K562 (cell line): Measurements from ENCODE around the gene IQCM. TPM values are rescaled to one million over a fixed set of nuclear protein-coding genes. Genes with fewer than 3 reads are reported as not detected.

Experiments used
- CEBPZ ChIP-seq: fragments of 150-350 bp; IDR thresholded peaks from 2 replicates; pipeline ENCODE4 v1.6.1; 2014; ENCODE audit warnings: low read depth, mild to moderate bottlenecking, low read length, borderline replicate concordance
- KAT7 ChIP-seq: sonication (generic); formaldehyde crosslinking; IDR thresholded peaks from 2 replicates; pipeline ENCODE4 v1.8.0; 2022; ENCODE audit warnings: missing genetic modification reagents, mild to moderate bottlenecking, borderline replicate concordance
- RHOXF2B ChIP-seq: fragments of 250-450 bp; sonication (Bioruptor Pico); conservative IDR thresholded peaks from 2 replicates; pipeline ENCODE4 v1.5.1; 2021
- SIX5 ChIP-seq, 2 experiments: IDR thresholded peaks; 2 replicates each; pipeline ENCODE4 v1.6.1; 2011; ENCODE audit warnings: low read length in 2 of 2, borderline replicate concordance in 1 of 2, low read depth in 1 of 2, mild to moderate bottlenecking in 1 of 2, moderate library complexity in 1 of 2; ENCODE audit not compliant: insufficient read depth in 1 of 2
- THRA ChIP-seq: fragments of 450-650 bp; IDR thresholded peaks from 2 replicates; pipeline ENCODE4 v1.6.1; 2017; ENCODE audit warnings: mild to moderate bottlenecking, moderate library complexity
- ZBTB33 ChIP-seq: sonication (generic); formaldehyde crosslinking; IDR thresholded peaks from 2 replicates; pipeline ENCODE4 v1.8.1; 2023; ENCODE audit warnings: mild to moderate bottlenecking, missing genetic modification reagents
- ZMIZ1 ChIP-seq, 2 experiments: fragments of 150-350 bp in 1 of 2; IDR thresholded peaks; 2 replicates each; pipeline ENCODE4 v1.6.1; 2012 to 2016; ENCODE audit warnings: low read depth in 2 of 2, low read length in 2 of 2, mild to moderate bottlenecking in 1 of 2, moderate library complexity in 1 of 2
- ZNF57 ChIP-seq: fragments of 450-650 bp; formaldehyde crosslinking; IDR thresholded peaks from 2 replicates; pipeline ENCODE4 v1.4.0; 2020; ENCODE audit warnings: mild to moderate bottlenecking, moderate library complexity
- polyA plus RNA-seq, 8 experiments: library from polyadenylated mRNA; depleted of rRNA in 4 of 8; stranded (reverse) in 5 of 8; unstranded in 3 of 8; fragments of >200 nt; fragmentation: Nextera tagmentation in 2 of 8; fragmentation: Illumina TruSeq in 1 of 8; extraction: Ambion mirVana in 2 of 8; extraction: Trizol in 1 of 8; gene quantifications; 2 replicates each; pipeline versions ENCODE4 v1.2.1 to v1.2.3, GENCODE V29; 2011 to 2014; ENCODE audit warnings: inconsistent platforms in 1 of 8, missing spikeins in 1 of 8
- total RNA-seq, 7 experiments: library from RNA; depleted of rRNA in 6 of 7; stranded (reverse); fragments of >200 nt in 6 of 7; fragmentation: Illumina TruSeq in 2 of 7; extraction: Trizol in 2 of 7; gene quantifications; 2 replicates each; pipeline versions ENCODE4 v1.2.1 to v1.2.3, GENCODE V29; 2011 to 2021; ENCODE audit warnings: low replicate concordance in 1 of 7

The IQCM gene
- total and polyA plus RNA-seq, 9 of the 15 experiments (the other 6 are each of a cell fraction or from before 2014, with no cell fraction given), result not detected

GRCh38 chr4:149493492-149493891 lies 322.2 kb downstream of the IQCM start (continued):
- no peak for TF ChIP-seq ZBTB33 (CRISPR knock-in tag)
- TF ChIP-seq RHOXF2B (CRISPR knock-in tag), result no peak
- no peak for TF ChIP-seq THRA
- TF ChIP-seq ZMIZ1 (IDR thresholded peaks at IDR 0.05; ENCODE audit: low read depth in 2 of 2, low read length in 2 of 2), result no peak
- no peak for TF ChIP-seq KAT7
- TF ChIP-seq CEBPZ, result no peak
- no peak for TF ChIP-seq ZNF57 (CRISPR knock-in tag)
- no peak for TF ChIP-seq SIX5 (IDR thresholded peaks at IDR 0.05; ENCODE audit: borderline replicate concordance in 1 of 2, insufficient read depth in 1 of 2, low read depth in 1 of 2, low read length in 2 of 2)
